Neural progenitor cell (in vitro differentiated cells): ENCODE measurements around the gene PRSS21. TPM values are rescaled to one million over a fixed set of nuclear protein-coding genes. Genes with fewer than 3 reads are reported as not detected.

Experiments used
- DNase-seq: peaks from one replicate; pipeline ENCODE4 v3.0.0-alpha.2; 2016; ENCODE audit warnings: low spot score
- H2AFZ ChIP-seq: fragments of 200-600 bp; sonication (generic); replicated peaks from 2 replicates; pipeline ENCODE4 v1.6.1; 2016; ENCODE audit warnings: antibody characterized with exemption
- H3F3A ChIP-seq: fragments of 200-600 bp; sonication (generic); 2 replicates; pipeline ENCODE4 v1.6.1; 2016; ENCODE audit warnings: antibody characterized with exemption, low read depth
- H3K27ac ChIP-seq: fragments of 200-600 bp; sonication (generic); 2 replicates; pipeline ENCODE4 v1.5.1; 2016; ENCODE audit warnings: mild to moderate bottlenecking
- H3K27me3 ChIP-seq: fragments of 200-600 bp; sonication (generic); 2 replicates; pipeline ENCODE4 v1.6.1; 2016; ENCODE audit warnings: mild to moderate bottlenecking, moderate library complexity
- H3K36me3 ChIP-seq: fragments of 200-600 bp; sonication (generic); 2 replicates; pipeline ENCODE4 v1.5.1; 2016
- H3K4me1 ChIP-seq: fragments of 200-600 bp; sonication (generic); 2 replicates; pipeline ENCODE4 v1.6.1; 2016; ENCODE audit warnings: mixed run types
- H3K4me2 ChIP-seq: fragments of 200-600 bp; sonication (generic); 2 replicates; pipeline ENCODE4 v1.6.1; 2016
- H3K4me3 ChIP-seq: fragments of 200-600 bp; sonication (generic); 2 replicates; pipeline ENCODE4 v1.5.1; 2016
- H3K79me2 ChIP-seq: fragments of 200-600 bp; sonication (generic); 2 replicates; pipeline ENCODE4 v1.6.1; 2016; ENCODE audit warnings: low read depth
- H3K9ac ChIP-seq: fragments of 200-600 bp; sonication (generic); 2 replicates; pipeline ENCODE4 v1.6.1; 2016
- H3K9me3 ChIP-seq: fragments of 200-600 bp; sonication (generic); 2 replicates; pipeline ENCODE4 v1.5.1; 2016; ENCODE audit warnings: low read depth
- H4K20me1 ChIP-seq: fragments of 200-600 bp; sonication (generic); 2 replicates; pipeline ENCODE4 v1.6.1; 2016; ENCODE audit warnings: low read depth
- H3K27ac Mint-ChIP-seq: 3 replicates; pipeline ENCODE4 v1.8.0; 2021; ENCODE audit warnings: mixed read lengths
- H3K27me3 Mint-ChIP-seq: 2 replicates; pipeline ENCODE4 v1.8.0; 2022; ENCODE audit warnings: low read depth, mild to moderate bottlenecking, inconsistent platforms, moderate library complexity, mixed read lengths; ENCODE audit not compliant: insufficient read depth
- H3K36me3 Mint-ChIP-seq: 3 replicates; pipeline ENCODE4 v1.8.0; 2021; ENCODE audit warnings: mixed read lengths
- H3K4me1 Mint-ChIP-seq: 3 replicates; pipeline ENCODE4 v1.8.0; 2021; ENCODE audit warnings: mixed read lengths
- H3K4me3 Mint-ChIP-seq: 3 replicates; pipeline ENCODE4 v1.8.0; 2021; ENCODE audit warnings: mild to moderate bottlenecking, moderate library complexity, mixed read lengths
- H3K9me3 Mint-ChIP-seq: 3 replicates; pipeline ENCODE4 v1.8.0; 2020; ENCODE audit warnings: mixed read lengths
- CTCF ChIP-seq: fragments of 200-600 bp; sonication (generic); IDR thresholded peaks from 2 replicates; pipeline ENCODE4 v1.5.1; 2017; ENCODE audit warnings: antibody characterized with exemption, mild to moderate bottlenecking
- EZH2 ChIP-seq: fragments of 200-600 bp; sonication (generic); IDR thresholded peaks from 2 replicates; pipeline ENCODE4 v1.6.1; 2017; ENCODE audit warnings: antibody characterized with exemption, mild to moderate bottlenecking, moderate library complexity
- EZH2phosphoT487 ChIP-seq: fragments of 200-600 bp; sonication (generic); IDR thresholded peaks from 2 replicates; pipeline ENCODE4 v1.6.1; 2017; ENCODE audit warnings: antibody characterized with exemption
- total RNA-seq: library from RNA; depleted of rRNA; stranded (reverse); fragments of >200 nt; gene quantifications from 2 replicates; pipeline ENCODE4 v1.2.3, GENCODE V29; 2015; ENCODE audit warnings: low replicate concordance

Gene PRSS21
- total RNA-seq, 1 donor from 2014 or later, result not detected

- Histone ChIP-seq H3K27me3 (no peaks in the 10 kb centered on the region), H3K36me3 (no peaks in the 10 kb centered on the region), H3K4me2 (no peak overlapping the region), H3F3A (peaks cover 11% of the 10 kb centered on the region), H3K4me1 (peaks cover 14% of the 10 kb centered on the region), H3K27ac (no peak overlapping the region), H3K9ac (no peak overlapping the region), H3K9me3 (no peaks in the 10 kb centered on the region), H4K20me1 (no peaks in the 10 kb centered on the region), H3K79me2 (no peaks in the 10 kb centered on the region), H2AFZ (no peak overlapping the region), H3K4me3 (no peak overlapping the region)
- no peak for TF ChIP-seq EZH2phosphoT487
- no peak for TF ChIP-seq EZH2
- no peak for TF ChIP-seq CTCF
- no peak for DNase-seq
- no peak overlapping the region for H3K4me3 Mint-ChIP-seq
- peaks cover 15% of the 10 kb centered on the region for H3K9me3 Mint-ChIP-seq
- peaks cover 4% of the 10 kb centered on the region for H3K27me3 Mint-ChIP-seq
- no peak overlapping the region for H3K27ac Mint-ChIP-seq
- peaks cover 5% of the 10 kb centered on the region for H3K4me1 Mint-ChIP-seq
- H3K36me3 Mint-ChIP-seq, result peaks cover 2% of the 10 kb centered on the region
Observed at GRCh38 chr16:2799859-2800226, 17.2 kb upstream of the PRSS21 start.

GRCh38 chr16:2803545-2804195 is 13.4 kb upstream of the PRSS21 start:
- no peaks in the 10 kb centered on the region for H3K9me3 ChIP-seq
- no peaks in the 10 kb centered on the region for H3K4me1 ChIP-seq
- no peak overlapping the region for H3K27ac Mint-ChIP-seq
- TF ChIP-seq EZH2 (no peak), CTCF (no peak)
- H3K27ac ChIP-seq, result no peak overlapping the region
- peaks cover 31% of the 10 kb centered on the region for H3K9me3 Mint-ChIP-seq
- H3K4me1 Mint-ChIP-seq, result no peaks in the 10 kb centered on the region
- no peak overlapping the region for H3K4me3 ChIP-seq
- H3K36me3 ChIP-seq, result no peaks in the 10 kb centered on the region
- peaks cover 8% of the 10 kb centered on the region for H3K27me3 Mint-ChIP-seq
- DNase-seq, result no peak
- no peaks in the 10 kb centered on the region for H3K79me2 ChIP-seq
- H3K4me3 Mint-ChIP-seq, result no peak overlapping the region
- H3K36me3 Mint-ChIP-seq, result peaks cover 2% of the 10 kb centered on the region
- H3F3A ChIP-seq, result no peaks in the 10 kb centered on the region
- no peaks in the 10 kb centered on the region for H4K20me1 ChIP-seq
- no peak overlapping the region for H3K4me2 ChIP-seq
- H3K9ac ChIP-seq, result no peak overlapping the region
- no peak overlapping the region for H2AFZ ChIP-seq
- H3K27me3 ChIP-seq, result no peaks in the 10 kb centered on the region

- no peak overlapping the region for H3K9ac ChIP-seq
- H3K27me3 ChIP-seq, result no peaks in the 10 kb centered on the region
- no peak overlapping the region for H3K27ac ChIP-seq
- no peaks in the 10 kb centered on the region for H3K4me1 ChIP-seq
- H3K4me1 Mint-ChIP-seq, result no peaks in the 10 kb centered on the region
- no peaks in the 10 kb centered on the region for H3K79me2 ChIP-seq
- H3K4me2 ChIP-seq, result no peak overlapping the region
- DNase-seq, result no peak
- no peak overlapping the region for H3K4me3 ChIP-seq
- no peak overlapping the region for H3K4me3 Mint-ChIP-seq
- no peak overlapping the region for H3K27ac Mint-ChIP-seq
- no peaks in the 10 kb centered on the region for H3F3A ChIP-seq
- peaks cover 2% of the 10 kb centered on the region for H3K36me3 Mint-ChIP-seq
- H3K27me3 Mint-ChIP-seq, result peaks cover 8% of the 10 kb centered on the region
- no peaks in the 10 kb centered on the region for H3K9me3 ChIP-seq
- H2AFZ ChIP-seq, result no peak overlapping the region
- no peaks in the 10 kb centered on the region for H4K20me1 ChIP-seq
- TF ChIP-seq EZH2 (no peak), EZH2phosphoT487 (no peak), CTCF (no peak)
- H3K36me3 ChIP-seq, result no peaks in the 10 kb centered on the region
- peaks cover 33% of the 10 kb centered on the region for H3K9me3 Mint-ChIP-seq
Observed at GRCh38 chr16:2804728-2805127, 12.3 kb upstream of the PRSS21 start.
